Suprapubic skin (tissue), 4 donors: ENCODE measurements around the gene INPP4B. TPM values are rescaled to one million over a fixed set of nuclear protein-coding genes. Genes with fewer than 3 reads are reported as not detected.

Source experiments
- DNase-seq, 2 donors: peaks; one replicate each; pipeline ENCODE4 v3.0.0-alpha.2; 2019; ENCODE audit warnings: low spot score in 2 of 2
- H3K27ac ChIP-seq: fragments of 200-600 bp; sonication (generic); one replicate; pipeline ENCODE4 v1.5.1; 2019
- H3K27me3 ChIP-seq: fragments of 200-600 bp; sonication (generic); one replicate; pipeline ENCODE4 v1.5.1; 2019
- H3K36me3 ChIP-seq: fragments of 200-600 bp; sonication (generic); one replicate; pipeline ENCODE4 v1.5.1; 2019
- H3K4me1 ChIP-seq: fragments of 200-600 bp; sonication (generic); one replicate; pipeline ENCODE4 v1.5.1; 2019
- H3K4me3 ChIP-seq: fragments of 200-600 bp; sonication (generic); one replicate; pipeline ENCODE4 v1.5.1; 2019; ENCODE audit warnings: mild to moderate bottlenecking
- H3K9me3 ChIP-seq: fragments of 200-600 bp; sonication (generic); one replicate; pipeline ENCODE4 v1.5.1; 2019
- CTCF ChIP-seq, 2 donors: fragments of 200-600 bp in 1 of 2; fragments of 450-650 bp in 1 of 2; sonication (generic) in 1 of 2; IDR thresholded peaks; one replicate each; pipeline ENCODE4 v1.5.1; 2016 to 2019; ENCODE audit warnings: antibody characterized with exemption in 2 of 2, mild to moderate bottlenecking in 1 of 2, moderate library complexity in 1 of 2
- EP300 ChIP-seq: sonication (generic); formaldehyde crosslinking; IDR thresholded peaks from one replicate; pipeline ENCODE4 v1.6.1; 2017; ENCODE audit warnings: antibody characterized with exemption
- POLR2A ChIP-seq, 2 donors: fragments of 450-650 bp; IDR thresholded peaks; one replicate each; pipeline ENCODE4 v1.6.1; 2017; ENCODE audit warnings: antibody characterized with exemption in 2 of 2, mild to moderate bottlenecking in 2 of 2, moderate library complexity in 2 of 2
- POLR2AphosphoS5 ChIP-seq, 3 donors: sonication (generic); formaldehyde crosslinking; IDR thresholded peaks; one replicate each; pipeline ENCODE4 v1.6.1; 2017; ENCODE audit warnings: antibody characterized with exemption in 3 of 3
- WGBS: methylation state at CpG from one replicate; pipeline ENCODE4 v1.1.5; 2018; 5-methylcytosine and 5-hydroxymethylcytosine counted together
- total RNA-seq, 4 donors: library from RNA; depleted of rRNA; stranded (reverse); fragments of >200 nt; gene quantifications; one replicate each; pipeline ENCODE4 v1.1.0, GENCODE V29; 2016

The INPP4B gene
- total RNA-seq, 4 donors from 2014 or later: 12.4 to 27.4 (median 17.4) TPM

DNA sequence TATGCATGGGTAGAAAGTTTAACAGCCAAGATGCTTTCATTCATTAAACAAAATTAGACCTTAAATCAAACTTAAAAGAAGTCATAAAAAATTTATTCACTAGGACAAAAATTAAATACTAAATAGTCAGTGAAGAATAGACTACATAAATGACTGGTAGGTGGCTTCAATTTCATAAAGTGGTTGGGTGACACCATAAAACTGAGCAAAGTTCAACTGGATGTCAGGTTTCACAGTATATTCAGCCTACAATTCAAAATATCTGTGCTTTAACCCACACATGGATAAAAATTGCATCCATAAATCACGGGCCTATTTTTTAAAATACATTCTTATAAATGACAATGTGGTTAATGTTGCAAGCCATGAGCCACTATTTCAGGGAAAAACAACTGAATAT lies 627.4 kb downstream of the INPP4B start:
- Histone ChIP-seq H3K9me3 (no peaks in the 10 kb centered on the region), H3K27ac (no peak overlapping the region), H3K4me1 (no peaks in the 10 kb centered on the region), H3K4me3 (no peak overlapping the region), H3K36me3 (no peaks in the 10 kb centered on the region), H3K27me3 (no peaks in the 10 kb centered on the region)
- TF ChIP-seq CTCF (IDR thresholded peaks at IDR 0.05): no peak
- TF ChIP-seq EP300: no peak
- TF ChIP-seq POLR2AphosphoS5 (IDR thresholded peaks at IDR 0.05): no peak
- no peak for TF ChIP-seq POLR2A (IDR thresholded peaks at IDR 0.05)
- WGBS: 87% methylated on average over 1 of the region's 1 CpG
- no peak for DNase-seq

DNA sequence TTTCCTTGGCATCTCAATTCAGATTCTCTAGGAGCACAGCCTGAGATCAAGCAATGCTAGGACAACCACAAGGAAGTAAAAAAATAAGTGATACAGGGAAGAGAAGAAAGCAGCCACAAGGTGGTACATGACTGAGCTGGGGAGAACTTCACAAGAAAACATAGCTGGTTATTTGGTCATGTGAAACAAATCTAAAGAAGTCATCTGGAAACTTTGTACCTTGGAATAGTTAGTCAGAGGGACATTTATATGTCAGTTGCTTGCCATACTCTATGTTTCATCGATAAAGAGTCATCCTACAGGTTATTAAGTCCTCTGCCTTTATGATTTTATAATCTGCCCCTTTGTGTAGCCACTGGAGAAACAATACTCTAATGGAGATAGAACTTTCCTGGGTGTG lies 634.7 kb downstream of the INPP4B start:
- no peaks in the 10 kb centered on the region for H3K9me3 ChIP-seq
- WGBS: 100% methylated on average over 1 of the region's 1 CpG
- H3K27me3 ChIP-seq: no peaks in the 10 kb centered on the region
- no peak for DNase-seq
- H3K27ac ChIP-seq: no peak overlapping the region
- no peaks in the 10 kb centered on the region for H3K36me3 ChIP-seq
- TF ChIP-seq CTCF (IDR thresholded peaks at IDR 0.05): no peak
- no peak for TF ChIP-seq POLR2A (IDR thresholded peaks at IDR 0.05)
- TF ChIP-seq POLR2AphosphoS5 (IDR thresholded peaks at IDR 0.05): no peak
- no peak for TF ChIP-seq EP300
- no peaks in the 10 kb centered on the region for H3K4me1 ChIP-seq
- no peak overlapping the region for H3K4me3 ChIP-seq

- TF ChIP-seq CTCF (IDR thresholded peaks at IDR 0.05) (no peak), POLR2AphosphoS5 (IDR thresholded peaks at IDR 0.05) (no peak), EP300 (no peak), POLR2A (IDR thresholded peaks at IDR 0.05) (no peak)
- H3K4me3 ChIP-seq: no peak overlapping the region
- no peaks in the 10 kb centered on the region for H3K9me3 ChIP-seq
- H3K36me3 ChIP-seq: no peaks in the 10 kb centered on the region
- DNase-seq: no peak
- H3K27me3 ChIP-seq: no peaks in the 10 kb centered on the region
- no peaks in the 10 kb centered on the region for H3K4me1 ChIP-seq
- no peak overlapping the region for H3K27ac ChIP-seq
These were observed 642.6 kb downstream of the INPP4B start for GRCh38 chr4:142203505-142203904.

GRCh38 chr4:142202404-142203332 lies 643.4 kb downstream of the INPP4B start:
- Histone ChIP-seq H3K9me3 (no peaks in the 10 kb centered on the region), H3K27me3 (no peaks in the 10 kb centered on the region), H3K36me3 (no peaks in the 10 kb centered on the region), H3K4me3 (no peak overlapping the region), H3K27ac (no peak overlapping the region), H3K4me1 (no peaks in the 10 kb centered on the region)
- no peak for DNase-seq
- TF ChIP-seq EP300 (no peak), CTCF (IDR thresholded peaks at IDR 0.05) (no peak), POLR2A (IDR thresholded peaks at IDR 0.05) (no peak)
- WGBS: 81% methylated on average over 6 of the region's 6 CpGs

- no peak for TF ChIP-seq POLR2A (IDR thresholded peaks at IDR 0.05)
- no peak for TF ChIP-seq CTCF (IDR thresholded peaks at IDR 0.05)
These were observed 645.1 kb downstream of the INPP4B start for GRCh38 chr4:142201041-142201440.

More at GRCh38 chr4:142201041-142201440, 645.1 kb downstream of the INPP4B start:
- H3K27me3 ChIP-seq: no peaks in the 10 kb centered on the region
- no peak overlapping the region for H3K4me3 ChIP-seq
- H3K4me1 ChIP-seq: no peaks in the 10 kb centered on the region
- DNase-seq: no peak
- H3K36me3 ChIP-seq: no peaks in the 10 kb centered on the region
- no peaks in the 10 kb centered on the region for H3K9me3 ChIP-seq
- H3K27ac ChIP-seq: no peak overlapping the region
